Iris pigment epithelial cell (primary cell): ENCODE results near the gene MINDY1.

Source experiments
- DNase-seq: peaks from one replicate; pipeline ENCODE4 v3.0.0-alpha.2; 2011; ENCODE audit warnings: low read depth

MINDY1 gene

GRCh38 chr1:150964164-150964489 lies 42.6 kb downstream of the MINDY1 start:
- no peak for DNase-seq

GRCh38 chr1:150963321-150964163 lies 43.2 kb downstream of the MINDY1 start:
- DNase-seq, result no peak

- DNase-seq, result peak; percentile 40
Measured at GRCh38 chr1:150961756-150962155, 44.9 kb downstream of the MINDY1 start.

GRCh38 chr1:150960646-150961045 lies 46.1 kb downstream of the MINDY1 start:
- DNase-seq, result no peak

- no peak for DNase-seq
Measured at GRCh38 chr1:150957666-150958065, 49.0 kb downstream of the MINDY1 start.

- DNase-seq, result no peak
Measured at GRCh38 chr1:150955280-150955679, 51.4 kb downstream of the MINDY1 start.

GRCh38 chr1:150954708-150955107 lies 52.0 kb downstream of the MINDY1 start:
- DNase-seq, result no peak
